Measurements from ENCODE around the gene SNX5.

SNX5 gene

GRCh38 chr20:18012901-18013300 lies 44.3 kb upstream of the SNX5 start:
- H3K79me2 ChIP-seq: no peaks in the 10 kb centered on the region
- TF ChIP-seq, protein P1, sequence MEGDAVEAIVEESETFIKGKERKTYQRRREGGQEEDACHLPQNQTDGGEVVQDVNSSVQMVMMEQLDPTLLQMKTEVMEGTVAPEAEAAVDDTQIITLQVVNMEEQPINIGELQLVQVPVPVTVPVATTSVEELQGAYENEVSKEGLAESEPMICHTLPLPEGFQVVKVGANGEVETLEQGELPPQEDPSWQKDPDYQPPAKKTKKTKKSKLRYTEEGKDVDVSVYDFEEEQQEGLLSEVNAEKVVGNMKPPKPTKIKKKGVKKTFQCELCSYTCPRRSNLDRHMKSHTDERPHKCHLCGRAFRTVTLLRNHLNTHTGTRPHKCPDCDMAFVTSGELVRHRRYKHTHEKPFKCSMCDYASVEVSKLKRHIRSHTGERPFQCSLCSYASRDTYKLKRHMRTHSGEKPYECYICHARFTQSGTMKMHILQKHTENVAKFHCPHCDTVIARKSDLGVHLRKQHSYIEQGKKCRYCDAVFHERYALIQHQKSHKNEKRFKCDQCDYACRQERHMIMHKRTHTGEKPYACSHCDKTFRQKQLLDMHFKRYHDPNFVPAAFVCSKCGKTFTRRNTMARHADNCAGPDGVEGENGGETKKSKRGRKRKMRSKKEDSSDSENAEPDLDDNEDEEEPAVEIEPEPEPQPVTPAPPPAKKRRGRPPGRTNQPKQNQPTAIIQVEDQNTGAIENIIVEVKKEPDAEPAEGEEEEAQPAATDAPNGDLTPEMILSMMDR (IDR thresholded peaks at IDR 0.05): no peak
- no peak overlapping the region for H3K4me3 ChIP-seq (ENCODE audit: low read depth, low read length)
- no peak overlapping the region for H2AFZ ChIP-seq
- no peaks in the 10 kb centered on the region for H3K27me3 ChIP-seq (ENCODE audit: control insufficient read depth, insufficient read depth, low read length)
- no peak overlapping the region for H3K9ac ChIP-seq
- H3K4me2 ChIP-seq (ENCODE audit: low read length): no peak overlapping the region
- H3K9me3 ChIP-seq (ENCODE audit: control insufficient read depth, low read length): no peaks in the 10 kb centered on the region
- no peaks in the 10 kb centered on the region for H3K36me3 ChIP-seq (ENCODE audit: control insufficient read depth, insufficient read depth, low read length)
- no peaks in the 10 kb centered on the region for H3K4me1 ChIP-seq
- no peak overlapping the region for H3K27ac ChIP-seq

DNA sequence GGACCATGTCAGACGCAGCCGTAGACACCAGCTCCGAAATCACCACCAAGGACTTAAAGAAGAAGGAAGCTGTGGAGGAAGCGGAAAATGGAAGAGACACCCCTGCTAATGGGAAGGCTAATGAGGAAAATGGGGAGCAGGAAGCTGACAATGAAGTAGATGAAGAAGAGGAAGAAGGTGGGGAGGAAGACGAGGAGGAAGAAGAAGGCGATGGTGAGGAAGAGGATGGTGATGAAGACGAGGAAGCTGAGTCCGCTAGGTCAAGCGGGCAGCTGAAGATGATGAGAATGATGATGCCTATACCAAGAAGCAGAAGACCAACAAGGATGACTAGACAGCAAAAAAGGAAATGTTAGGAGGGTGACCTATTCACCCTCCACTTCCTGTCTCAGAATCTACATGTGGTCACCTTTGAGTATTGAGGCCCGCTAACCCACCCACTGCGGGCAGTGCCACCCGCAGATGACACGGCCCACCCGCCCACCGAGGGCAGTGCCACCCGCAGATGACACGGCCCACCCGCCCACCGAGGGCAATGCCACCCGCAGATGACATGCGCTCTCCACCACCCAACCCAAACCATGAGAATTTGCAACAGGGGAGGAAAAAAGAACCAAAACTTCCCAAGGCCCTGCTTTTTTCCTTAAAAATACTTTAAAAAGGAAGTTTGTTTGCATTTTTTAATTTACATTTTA lies 43.5 kb upstream of the SNX5 start:
- no peaks in the 10 kb centered on the region for H3K36me3 ChIP-seq (ENCODE audit: control insufficient read depth, insufficient read depth, low read length)
- no peak overlapping the region for H3K4me2 ChIP-seq (ENCODE audit: low read length)
- H3K27ac ChIP-seq: no peak overlapping the region
- no peak overlapping the region for H3K4me3 ChIP-seq (ENCODE audit: low read depth, low read length)
- TF ChIP-seq, protein P1 (IDR thresholded peaks at IDR 0.05): no peak
- H3K9ac ChIP-seq: no peak overlapping the region
- H3K27me3 ChIP-seq (ENCODE audit: control insufficient read depth, insufficient read depth, low read length): no peaks in the 10 kb centered on the region
- H3K9me3 ChIP-seq (ENCODE audit: control insufficient read depth, low read length): no peaks in the 10 kb centered on the region
- H3K79me2 ChIP-seq: no peaks in the 10 kb centered on the region
- H2AFZ ChIP-seq: no peak overlapping the region
- H3K4me1 ChIP-seq: no peaks in the 10 kb centered on the region

- H3K27me3 ChIP-seq (ENCODE audit: control insufficient read depth, insufficient read depth, low read length): no peaks in the 10 kb centered on the region
- no peaks in the 10 kb centered on the region for H3K9me3 ChIP-seq (ENCODE audit: control insufficient read depth, low read length)
- TF ChIP-seq, protein P1 (IDR thresholded peaks at IDR 0.05): no peak
Measured at GRCh38 chr20:18011482-18011881, 42.9 kb upstream of the SNX5 start.

DNA sequence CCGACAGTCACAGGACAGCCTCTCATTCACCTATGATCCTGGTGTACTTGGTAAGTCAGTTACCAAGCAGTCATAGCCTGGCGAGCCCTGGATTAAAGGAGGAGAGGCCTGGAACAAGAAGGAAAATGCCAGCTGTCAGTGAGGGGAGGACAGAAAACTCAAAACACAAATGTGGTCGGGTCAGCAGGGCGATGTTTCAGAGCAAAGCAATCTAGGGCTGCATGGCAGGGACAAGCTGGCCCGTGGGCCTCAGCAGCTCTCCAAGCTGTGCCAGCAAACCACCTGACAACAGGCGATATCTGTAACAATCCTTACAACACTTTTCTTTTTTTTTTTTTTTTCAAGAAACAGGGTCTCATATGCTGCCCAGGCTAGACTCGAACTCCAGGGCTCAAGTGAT lies 40.5 kb upstream of the SNX5 start:
- H2AFZ ChIP-seq: no peak overlapping the region
- no peak overlapping the region for H3K27ac ChIP-seq
- no peaks in the 10 kb centered on the region for H3K79me2 ChIP-seq
- H3K9me3 ChIP-seq (ENCODE audit: control insufficient read depth, low read length): no peaks in the 10 kb centered on the region
- H3K4me2 ChIP-seq (ENCODE audit: low read length): no peak overlapping the region
- H3K36me3 ChIP-seq (ENCODE audit: control insufficient read depth, insufficient read depth, low read length): no peaks in the 10 kb centered on the region
- TF ChIP-seq, protein P1 (IDR thresholded peaks at IDR 0.05): no peak
- no peak overlapping the region for H3K4me3 ChIP-seq (ENCODE audit: low read depth, low read length)
- no peaks in the 10 kb centered on the region for H3K4me1 ChIP-seq
- no peaks in the 10 kb centered on the region for H3K27me3 ChIP-seq (ENCODE audit: control insufficient read depth, insufficient read depth, low read length)
- H3K9ac ChIP-seq: no peak overlapping the region

More at GRCh38 chr20:18011482-18011881, 42.9 kb upstream of the SNX5 start:
- H3K9ac ChIP-seq: no peak overlapping the region
- no peak overlapping the region for H3K4me3 ChIP-seq (ENCODE audit: low read depth, low read length)
- H3K79me2 ChIP-seq: no peaks in the 10 kb centered on the region
- no peaks in the 10 kb centered on the region for H3K4me1 ChIP-seq
- no peak overlapping the region for H3K27ac ChIP-seq
- no peak overlapping the region for H3K4me2 ChIP-seq (ENCODE audit: low read length)
- H2AFZ ChIP-seq: no peak overlapping the region
- no peaks in the 10 kb centered on the region for H3K36me3 ChIP-seq (ENCODE audit: control insufficient read depth, insufficient read depth, low read length)
